HEK293T (cell line): ENCODE results near the gene CACNA1C.

ENCODE experiments used
- CTCF ChIA-PET: fragments of 350-600 bp; formaldehyde crosslinking; extraction: SDS; loops from one replicate; lab custom pipeline; 2021; ENCODE audit warnings: antibody characterized with exemption, inconsistent platforms; lab: Yijun Ruan, JAX
- POLR2A ChIA-PET: fragments of 350-600 bp; formaldehyde crosslinking; extraction: SDS; loops from one replicate; lab custom pipeline; 2020; ENCODE audit warnings: antibody characterized with exemption, inconsistent platforms; lab: Yijun Ruan, JAX
- DNase-seq: peaks from one replicate; pipeline ENCODE4 v3.0.0; 2012; ENCODE audit warnings: mixed read lengths; ENCODE audit errors: extremely low spot score
- ARNT ChIP-seq: fragments of 450-650 bp; IDR thresholded peaks from 2 replicates; pipeline ENCODE4 v1.6.1; 2017; ENCODE audit warnings: mild to moderate bottlenecking
- BHLHE40 ChIP-seq: fragments of 450-650 bp; IDR thresholded peaks from 2 replicates; pipeline ENCODE4 v1.6.1; 2016; ENCODE audit warnings: mild to moderate bottlenecking, moderate library complexity, borderline replicate concordance
- CTBP1 ChIP-seq: fragments of 450-650 bp; IDR thresholded peaks from 2 replicates; pipeline ENCODE4 v1.6.1; 2016; ENCODE audit warnings: borderline replicate concordance
- ELF4 ChIP-seq: fragments of 450-650 bp; IDR thresholded peaks from 2 replicates; pipeline ENCODE4 v1.6.1; 2017; ENCODE audit warnings: antibody characterized with exemption
- FOXA1 ChIP-seq: fragments of 450-650 bp; IDR thresholded peaks from 2 replicates; pipeline ENCODE4 v1.6.1; 2016; ENCODE audit warnings: mild to moderate bottlenecking
- FOXK2 ChIP-seq: fragments of 450-650 bp; IDR thresholded peaks from 2 replicates; pipeline ENCODE4 v1.6.1; 2016; ENCODE audit warnings: mild to moderate bottlenecking
- FOXM1 ChIP-seq: fragments of 450-650 bp; IDR thresholded peaks from 2 replicates; pipeline ENCODE4 v1.6.1; 2017; ENCODE audit warnings: mild to moderate bottlenecking, borderline replicate concordance
- HDGF ChIP-seq: fragments of 450-650 bp; IDR thresholded peaks from 2 replicates; pipeline ENCODE4 v1.6.1; 2017; ENCODE audit warnings: antibody characterized with exemption, borderline replicate concordance
- L3MBTL2 ChIP-seq: fragments of 450-650 bp; conservative IDR thresholded peaks from 2 replicates; pipeline ENCODE4 v1.6.1; 2016; ENCODE audit warnings: mild to moderate bottlenecking
- LEF1 ChIP-seq: fragments of 450-650 bp; IDR thresholded peaks from 2 replicates; pipeline ENCODE4 v1.6.1; 2017; ENCODE audit warnings: mild to moderate bottlenecking, borderline replicate concordance
- NFRKB ChIP-seq: fragments of 450-650 bp; IDR thresholded peaks from 2 replicates; pipeline ENCODE4 v1.6.1; 2016; ENCODE audit warnings: mild to moderate bottlenecking, moderate library complexity
- SP1 ChIP-seq: fragments of 450-650 bp; IDR thresholded peaks from 2 replicates; pipeline ENCODE4 v1.6.1; 2017
- SUZ12 ChIP-seq: fragments of 450-650 bp; IDR thresholded peaks from 2 replicates; pipeline ENCODE4 v1.6.1; 2016; ENCODE audit warnings: mild to moderate bottlenecking
- TARDBP ChIP-seq: fragments of 450-650 bp; IDR thresholded peaks from 2 replicates; pipeline ENCODE4 v1.6.1; 2016
- ZNF384 ChIP-seq: fragments of 450-650 bp; IDR thresholded peaks from 2 replicates; pipeline ENCODE4 v1.6.1; 2016
- TF ChIP-seq, protein P1 (sequence below): fragments of 450-650 bp; IDR thresholded peaks from 2 replicates; pipeline ENCODE4 v1.6.1; 2016

CACNA1C gene

GRCh38 chr12:2551412-2551900 is 498.7 kb downstream of the CACNA1C start:
- POLR2A ChIA-PET, result no interaction called here
- DNase-seq, result no peak
- CTCF ChIA-PET, result no interaction called here
- TF ChIP-seq BHLHE40, result no peak
- TF ChIP-seq L3MBTL2, result no peak
- no peak for TF ChIP-seq SUZ12
- no peak for TF ChIP-seq NFRKB
- no peak for TF ChIP-seq ARNT
- TF ChIP-seq ZNF384, result no peak
- no peak for TF ChIP-seq FOXM1
- no peak for TF ChIP-seq ELF4
- TF ChIP-seq HDGF, result no peak
- no peak for TF ChIP-seq LEF1
- TF ChIP-seq TARDBP, result no peak
- no peak for TF ChIP-seq FOXK2
- no peak for TF ChIP-seq FOXA1
- TF ChIP-seq CTBP1, result no peak
- TF ChIP-seq SP1, result no peak
- TF ChIP-seq, protein P1, sequence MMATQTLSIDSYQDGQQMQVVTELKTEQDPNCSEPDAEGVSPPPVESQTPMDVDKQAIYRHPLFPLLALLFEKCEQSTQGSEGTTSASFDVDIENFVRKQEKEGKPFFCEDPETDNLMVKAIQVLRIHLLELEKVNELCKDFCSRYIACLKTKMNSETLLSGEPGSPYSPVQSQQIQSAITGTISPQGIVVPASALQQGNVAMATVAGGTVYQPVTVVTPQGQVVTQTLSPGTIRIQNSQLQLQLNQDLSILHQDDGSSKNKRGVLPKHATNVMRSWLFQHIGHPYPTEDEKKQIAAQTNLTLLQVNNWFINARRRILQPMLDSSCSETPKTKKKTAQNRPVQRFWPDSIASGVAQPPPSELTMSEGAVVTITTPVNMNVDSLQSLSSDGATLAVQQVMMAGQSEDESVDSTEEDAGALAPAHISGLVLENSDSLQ, result no peak

- no peak for TF ChIP-seq FOXA1
- no peak for TF ChIP-seq SP1
- POLR2A ChIA-PET, result no interaction called here
- no peak for DNase-seq
- CTCF ChIA-PET, result no interaction called here
Observed at GRCh38 chr12:2552000-2552756, 499.4 kb downstream of the CACNA1C start.

- DNase-seq, result no peak
- ChIA-PET CTCF (no interaction called here), POLR2A (no interaction called here)
- TF ChIP-seq NFRKB (no peak), L3MBTL2 (no peak), LEF1 (no peak), ARNT (no peak), FOXM1 (no peak), ELF4 (no peak)
Observed at GRCh38 chr12:2553388-2554126, 500.8 kb downstream of the CACNA1C start.

DNA sequence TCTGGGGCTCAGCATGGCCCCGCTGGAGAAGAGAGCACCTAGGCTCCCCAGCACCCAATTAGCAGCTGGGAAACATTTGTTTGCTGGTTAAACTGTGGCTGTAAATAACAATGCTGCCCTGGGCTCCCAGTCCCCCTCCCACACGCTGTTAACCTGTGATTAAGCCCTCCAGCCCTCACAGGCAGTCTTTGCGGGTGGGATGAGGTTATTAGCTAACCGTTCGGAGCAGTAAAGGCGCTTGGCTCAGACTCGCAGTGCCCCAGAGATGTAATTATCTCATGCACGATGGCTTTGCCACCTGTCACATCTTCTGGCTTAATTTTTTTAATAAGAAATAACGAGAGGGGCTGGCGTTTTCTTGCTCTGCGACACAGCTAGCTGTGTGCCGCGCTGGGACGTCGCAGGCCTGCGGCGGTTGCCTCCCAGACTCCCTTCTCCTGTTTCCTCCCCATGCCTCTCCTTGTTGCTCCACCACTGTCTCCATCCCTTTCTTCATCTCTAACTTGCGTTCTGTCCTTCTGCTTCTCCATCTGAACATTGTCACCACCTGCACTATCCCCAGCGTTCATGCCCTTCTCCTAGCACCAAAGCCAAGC is 502.8 kb downstream of the CACNA1C start:
- CTCF ChIA-PET, result no interaction called here
- TF ChIP-seq ZNF384, result no peak
- no peak for TF ChIP-seq SUZ12
- no peak for TF ChIP-seq FOXK2
- TF ChIP-seq TARDBP, result no peak
- no peak for TF ChIP-seq HDGF
- no peak for TF ChIP-seq LEF1
- no peak for TF ChIP-seq ELF4
- DNase-seq, result no peak
- POLR2A ChIA-PET, result no interaction called here

DNA sequence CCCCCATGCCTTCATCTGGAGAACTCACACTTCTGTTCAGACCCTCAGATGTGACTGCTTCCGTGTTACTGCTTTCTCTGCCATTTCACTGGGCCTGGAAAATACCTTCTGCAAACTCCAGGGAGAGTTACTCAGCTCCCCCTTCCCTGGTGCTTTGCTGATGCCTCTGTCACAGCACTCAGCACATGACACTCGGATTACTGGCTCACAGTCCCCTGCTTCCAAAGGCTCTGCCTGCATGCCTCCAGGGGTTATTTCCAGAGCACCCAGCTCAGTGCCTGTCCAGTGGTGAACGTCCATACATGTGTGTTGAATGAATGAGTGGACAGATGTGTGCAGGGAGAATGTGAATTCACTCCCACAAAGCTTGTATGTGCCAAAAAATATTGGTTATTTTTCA is 504.8 kb downstream of the CACNA1C start:
- no peak for DNase-seq
- POLR2A ChIA-PET, result no interaction called here
- TF ChIP-seq SUZ12 (no peak), FOXK2 (no peak), ARNT (no peak), TARDBP (no peak), ELF4 (no peak), CTBP1 (no peak), LEF1 (no peak), NFRKB (no peak), BHLHE40 (no peak), FOXM1 (no peak), SP1 (no peak)
- TF ChIP-seq, protein P1, result no peak
- CTCF ChIA-PET, result interaction anchor here (0.6 kb wide), 1 partner anchor 46 kb away, joined by 3 read pairs; no protein-coding TSS in a partner anchor

GRCh38 chr12:2559931-2560330 is 507.1 kb downstream of the CACNA1C start:
- POLR2A ChIA-PET, result no interaction called here
- no peak for DNase-seq
- CTCF ChIA-PET, result no interaction called here
- TF ChIP-seq ELF4 (no peak), FOXK2 (no peak), HDGF (no peak), SUZ12 (no peak), NFRKB (no peak), FOXA1 (no peak), ARNT (no peak), L3MBTL2 (no peak), FOXM1 (no peak), LEF1 (no peak), CTBP1 (no peak), BHLHE40 (no peak)
- TF ChIP-seq, protein P1, result no peak
